Activated CD8-positive, alpha-beta memory T cell treated with anti-CD3 and anti-CD28 coated beads for 1 hour (primary cell): Measurements from ENCODE around the gene ZNF133.
"Not testable (repeated sequence)": the region's sequence is repeated elsewhere in the genome, so short reads cannot be mapped to it uniquely, and the experiment has no call there.

Source experiments
- DNase-seq, 2 donors: peaks; one replicate each; pipeline ENCODE4 v3.0.0-alpha.2; 2020; ENCODE audit warnings: low read depth in 1 of 2; ENCODE audit errors: extremely low read depth in 1 of 2

The ZNF133 gene

DNA sequence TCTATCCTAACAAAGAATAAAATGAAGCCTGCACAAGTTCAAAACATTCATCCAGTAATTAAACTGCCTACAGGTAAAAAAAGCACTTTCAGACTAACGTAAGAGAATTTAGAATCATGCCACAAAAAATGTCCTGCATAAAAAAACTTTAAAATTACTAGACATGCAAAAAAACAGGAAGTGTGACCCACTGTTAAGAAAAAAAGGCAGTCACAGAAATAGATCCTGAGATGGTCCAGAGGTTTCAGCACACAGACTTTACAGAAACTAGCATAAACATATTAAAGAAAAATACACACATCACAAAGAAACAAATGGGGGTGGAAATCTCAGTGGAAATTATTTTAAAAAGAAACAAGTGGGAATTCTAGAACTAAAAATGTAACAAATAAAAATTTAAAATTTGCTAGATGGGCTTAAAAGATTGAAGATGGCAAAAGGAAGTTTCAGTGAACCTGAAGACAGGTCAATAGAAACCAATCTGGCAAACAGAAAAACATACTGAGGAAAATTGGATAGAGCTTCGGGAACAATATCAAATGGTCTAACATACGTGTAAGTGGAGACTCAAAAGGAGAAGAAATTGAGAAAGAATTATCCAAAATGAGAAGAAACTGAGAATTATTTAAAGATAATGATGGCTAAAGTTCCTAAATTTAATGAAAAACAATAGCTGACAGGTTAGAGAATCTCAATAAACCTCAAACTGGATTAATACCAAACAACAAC lies 3.4 kb upstream of the ZNF133 start:
- no peak for DNase-seq

DNA sequence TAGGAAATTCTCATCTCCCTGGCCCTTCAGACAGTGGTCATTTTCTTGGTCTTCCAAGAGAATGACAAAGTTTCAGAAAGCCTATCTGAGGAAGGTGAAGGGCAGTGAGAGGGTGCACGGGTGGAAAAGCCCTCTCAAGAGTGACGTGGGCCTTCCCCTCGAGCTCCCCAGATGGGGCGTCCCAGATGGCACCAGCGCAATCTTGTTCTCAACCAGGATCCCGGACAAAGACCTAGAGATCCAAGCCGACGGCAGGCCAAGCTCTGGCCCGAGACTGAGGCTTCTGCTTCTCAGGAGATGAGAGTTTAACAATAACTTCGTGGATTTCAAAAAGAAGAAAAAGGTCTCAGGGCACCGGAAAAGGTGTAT lies 797 bp upstream of the ZNF133 start:
- DNase-seq = no peak

DNA sequence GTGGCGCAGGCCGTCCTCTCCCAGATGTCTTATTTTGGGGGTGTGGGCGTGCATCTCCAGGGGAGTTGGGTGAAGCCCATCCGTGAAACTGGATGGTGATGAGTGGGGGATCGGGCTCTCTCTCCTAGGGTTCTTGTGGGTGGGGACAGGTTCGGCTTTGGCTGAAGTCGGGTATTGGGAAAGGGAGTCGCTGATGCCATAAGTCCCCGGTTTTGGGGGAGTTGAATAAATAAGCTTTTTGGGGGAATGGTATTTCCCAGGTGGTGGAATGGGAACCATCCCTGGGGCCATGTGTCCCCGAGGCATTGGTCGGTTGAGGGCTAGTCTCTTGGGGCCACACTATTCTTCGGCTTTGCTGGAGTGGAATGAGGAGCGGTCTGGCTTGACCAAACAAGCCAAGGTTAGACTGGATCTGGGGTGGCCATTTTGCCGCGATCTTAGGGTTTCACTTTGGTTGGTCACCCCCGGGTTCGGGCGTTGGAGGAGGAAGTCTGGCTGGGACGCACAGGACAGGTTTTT lies 481 bp downstream of the ZNF133 start:
- no peak for DNase-seq

DNA sequence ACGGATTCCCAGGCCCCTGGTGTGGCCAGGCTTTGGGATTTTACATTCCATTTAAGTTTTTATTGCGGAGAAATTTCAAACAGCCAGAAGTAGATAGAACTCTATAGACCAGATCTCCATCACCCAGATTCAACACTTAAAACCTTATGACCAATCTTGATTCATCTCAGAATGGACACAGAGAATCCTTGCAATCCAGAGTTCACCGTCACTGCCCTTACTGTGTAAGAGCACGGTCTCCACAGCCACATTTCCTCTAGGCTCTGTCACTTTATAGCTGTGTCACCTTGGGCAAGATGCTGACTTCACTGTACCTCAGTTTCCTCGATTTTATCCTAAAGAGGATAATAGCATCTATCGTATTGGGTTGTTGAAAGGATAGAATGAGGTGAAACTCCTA lies 979 bp downstream of the ZNF133 start:
- no peak for DNase-seq

DNA sequence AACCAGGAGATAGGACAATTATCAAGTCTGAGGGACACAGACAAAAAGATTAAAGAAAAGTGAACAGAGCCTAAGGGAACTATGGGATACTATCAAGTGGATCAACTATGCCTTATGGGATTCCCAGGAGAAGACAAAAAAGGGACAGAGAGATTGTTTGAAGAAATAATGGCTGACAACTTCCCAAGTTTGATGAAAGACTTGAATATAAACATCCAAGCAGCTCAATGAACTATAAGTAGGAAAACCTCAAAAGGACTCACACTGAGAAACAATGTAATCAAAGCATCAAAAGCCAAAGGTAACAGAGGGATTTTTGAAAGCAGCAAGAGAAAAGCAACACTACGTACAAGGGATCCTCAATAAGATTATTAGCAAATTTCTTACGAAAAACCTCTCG lies 11.0 kb downstream of the ZNF133 start:
- no peak for DNase-seq

DNA sequence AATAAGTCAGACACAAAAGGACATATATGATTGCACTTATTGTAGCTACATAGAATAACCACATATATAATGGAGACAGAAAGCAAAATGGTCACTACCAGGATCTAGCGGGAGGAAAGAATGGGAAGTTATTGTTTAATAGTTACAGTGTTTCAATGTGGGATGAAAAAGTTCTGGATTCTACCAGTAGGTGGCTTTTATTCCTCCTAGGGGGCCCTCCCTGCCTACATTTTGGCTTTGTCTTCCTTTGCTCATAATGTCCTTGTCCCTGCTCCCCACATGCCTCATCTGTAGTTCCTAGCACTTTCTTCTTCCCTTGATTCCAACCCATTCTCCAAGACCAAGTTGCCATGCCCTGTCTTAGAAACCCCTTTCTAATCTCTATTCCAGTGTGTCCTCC lies 16.3 kb downstream of the ZNF133 start:
- no peak for DNase-seq

DNA sequence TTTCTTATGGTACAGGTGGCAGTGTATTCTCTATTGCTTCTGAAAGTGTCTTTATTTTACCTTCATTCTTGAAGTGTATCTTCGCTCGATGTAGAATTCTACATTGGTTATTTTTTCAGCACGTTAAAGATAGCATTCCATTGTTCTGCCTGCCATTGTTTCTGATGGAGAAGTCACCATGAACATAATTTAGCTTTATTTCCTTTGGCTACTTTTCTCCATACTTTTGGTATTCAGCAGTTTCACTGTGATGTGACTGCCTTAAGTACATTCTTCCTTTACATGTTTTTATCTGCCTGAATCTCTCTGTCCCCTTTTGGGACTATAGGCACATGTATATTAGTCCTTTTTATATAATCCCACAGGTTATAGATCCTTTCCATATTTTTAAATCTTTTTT lies 19.0 kb downstream of the ZNF133 start:
- DNase-seq = no peak

DNA sequence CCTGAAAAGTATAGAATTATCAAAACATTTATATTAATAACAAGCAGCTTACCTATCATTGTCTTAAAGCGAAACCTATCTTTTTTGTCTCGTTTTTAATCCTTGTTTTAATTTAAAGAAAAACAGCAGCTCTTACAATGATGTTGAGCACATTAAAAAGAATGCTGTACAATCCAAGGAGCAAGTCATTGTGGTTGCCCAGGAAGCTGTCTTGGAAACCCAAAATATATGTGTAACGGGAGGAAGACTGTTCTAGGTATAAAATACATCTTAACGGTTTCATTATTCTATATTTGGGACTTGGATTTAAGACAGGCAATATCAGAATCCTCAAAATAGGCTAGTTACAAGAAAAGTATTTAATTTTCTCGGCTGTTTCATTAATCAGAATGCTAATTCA lies 21.7 kb downstream of the ZNF133 start:
- DNase-seq = no peak

DNA sequence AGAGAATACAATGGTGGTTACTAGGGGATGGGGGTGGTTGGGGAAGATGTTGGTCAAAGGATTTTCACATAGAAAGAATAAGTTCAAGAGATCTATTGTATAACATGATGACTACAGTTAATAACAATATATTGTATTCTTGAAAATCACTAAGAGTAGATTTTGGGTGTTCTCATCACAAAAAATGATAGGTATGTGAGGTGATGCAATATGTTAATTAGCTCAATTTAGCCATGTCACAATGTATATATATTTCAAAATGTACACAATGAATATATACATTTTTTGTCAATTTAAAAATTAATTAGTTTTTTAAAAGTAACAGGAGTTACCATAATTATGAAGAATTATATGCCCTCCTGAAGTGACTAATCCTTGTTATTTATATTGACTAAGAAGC lies 22.3 kb downstream of the ZNF133 start:
- DNase-seq = no peak

DNA sequence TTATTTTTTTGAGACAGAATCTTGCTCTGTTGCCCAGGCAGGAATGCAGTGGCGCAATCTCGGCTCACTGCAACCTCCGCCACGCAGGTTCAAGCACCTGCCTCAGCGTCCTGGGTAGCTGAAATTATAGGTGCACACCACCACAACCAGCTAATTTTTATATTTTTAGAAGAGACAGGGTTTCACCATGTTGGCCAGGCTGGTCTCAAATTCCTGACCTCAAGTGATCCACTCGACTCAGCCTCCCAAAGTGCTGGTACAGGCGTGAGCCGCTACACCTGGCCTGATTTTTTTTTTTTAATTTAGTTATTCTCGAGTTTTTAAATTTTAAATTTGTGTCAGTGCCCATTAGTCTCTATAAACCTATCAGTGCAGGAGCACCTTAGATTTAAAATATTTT lies 24.4 kb downstream of the ZNF133 start:
- no peak for DNase-seq

DNA sequence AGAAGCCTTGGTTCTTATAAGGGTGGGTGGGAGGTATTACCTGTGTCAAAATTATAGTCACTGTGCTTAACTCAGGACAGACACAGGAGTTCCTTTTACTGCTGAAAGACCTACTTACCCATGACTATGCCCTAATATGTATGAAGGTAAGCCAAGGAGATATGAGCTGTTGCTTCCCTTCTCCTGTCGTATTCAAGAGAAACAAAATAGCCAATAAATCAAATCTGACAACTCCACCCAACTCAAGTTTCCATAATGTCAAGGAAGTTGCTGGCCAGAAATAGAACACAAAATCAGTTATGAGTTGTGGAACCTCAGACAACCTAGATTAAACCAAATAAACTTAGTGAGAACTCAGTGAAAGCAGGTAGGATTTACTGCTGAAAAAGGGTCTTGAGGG lies 25.1 kb downstream of the ZNF133 start:
- DNase-seq = no peak

DNA sequence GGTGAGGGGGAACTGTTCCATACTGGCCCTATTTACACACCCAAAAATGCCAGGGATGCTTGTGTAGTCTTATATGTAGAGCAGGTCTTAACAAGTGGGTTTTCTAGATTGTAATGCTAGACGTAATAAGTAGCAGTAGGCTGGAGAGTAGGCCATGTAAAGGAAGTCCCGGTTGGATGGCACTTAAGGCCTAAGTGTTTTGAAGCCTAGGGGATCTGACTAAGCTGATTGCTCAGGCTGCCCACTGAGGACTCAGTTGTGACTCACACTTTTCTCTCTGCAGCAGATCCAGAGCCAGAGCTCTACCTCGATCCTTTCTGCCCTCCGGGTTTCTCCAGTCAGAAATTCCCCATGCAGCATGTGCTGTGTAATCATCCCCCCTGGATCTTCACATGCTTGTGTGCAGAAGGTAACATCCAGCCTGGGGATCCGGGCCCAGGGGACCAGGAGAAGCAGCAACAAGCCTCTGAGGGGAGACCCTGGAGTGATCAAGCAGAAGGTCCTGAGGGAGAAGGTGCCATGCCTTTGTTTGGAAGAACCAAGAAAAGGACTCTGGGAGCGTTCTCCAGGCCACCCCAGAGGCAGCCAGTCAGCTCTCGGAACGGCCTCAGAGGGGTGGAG lies 26.6 kb downstream of the ZNF133 start:
- DNase-seq = no peak

DNA sequence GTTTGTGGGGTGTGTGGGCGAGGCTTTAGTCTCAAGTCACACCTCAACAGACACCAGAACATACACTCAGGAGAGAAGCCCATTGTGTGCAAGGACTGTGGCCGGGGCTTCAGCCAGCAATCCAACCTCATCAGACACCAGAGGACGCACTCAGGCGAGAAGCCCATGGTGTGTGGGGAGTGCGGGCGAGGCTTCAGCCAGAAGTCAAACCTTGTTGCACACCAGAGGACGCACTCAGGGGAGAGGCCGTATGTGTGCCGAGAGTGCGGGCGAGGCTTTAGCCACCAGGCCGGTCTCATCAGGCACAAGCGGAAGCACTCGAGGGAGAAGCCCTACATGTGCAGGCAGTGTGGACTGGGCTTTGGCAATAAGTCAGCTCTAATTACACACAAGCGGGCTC lies 27.8 kb downstream of the ZNF133 start:
- DNase-seq = no peak

DNA sequence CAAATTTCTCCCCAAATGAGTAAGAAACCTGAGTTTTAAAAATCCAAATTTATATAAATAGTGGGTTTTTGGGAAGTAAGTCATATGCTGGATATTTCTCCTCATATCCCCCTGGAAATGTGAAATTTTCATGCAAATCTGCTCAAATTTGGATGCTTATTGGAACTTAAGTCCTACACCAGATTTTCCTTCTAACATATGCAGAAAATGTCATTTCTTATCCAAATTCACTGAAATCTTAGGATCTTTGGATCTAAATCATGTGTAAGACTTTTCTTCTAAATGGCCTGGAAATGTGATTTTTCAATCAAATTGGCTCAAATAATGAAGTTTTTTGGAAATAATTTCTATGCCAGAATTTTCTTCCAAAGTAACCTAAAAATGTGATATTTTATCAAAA lies 33.0 kb downstream of the ZNF133 start:
- no peak for DNase-seq

DNA sequence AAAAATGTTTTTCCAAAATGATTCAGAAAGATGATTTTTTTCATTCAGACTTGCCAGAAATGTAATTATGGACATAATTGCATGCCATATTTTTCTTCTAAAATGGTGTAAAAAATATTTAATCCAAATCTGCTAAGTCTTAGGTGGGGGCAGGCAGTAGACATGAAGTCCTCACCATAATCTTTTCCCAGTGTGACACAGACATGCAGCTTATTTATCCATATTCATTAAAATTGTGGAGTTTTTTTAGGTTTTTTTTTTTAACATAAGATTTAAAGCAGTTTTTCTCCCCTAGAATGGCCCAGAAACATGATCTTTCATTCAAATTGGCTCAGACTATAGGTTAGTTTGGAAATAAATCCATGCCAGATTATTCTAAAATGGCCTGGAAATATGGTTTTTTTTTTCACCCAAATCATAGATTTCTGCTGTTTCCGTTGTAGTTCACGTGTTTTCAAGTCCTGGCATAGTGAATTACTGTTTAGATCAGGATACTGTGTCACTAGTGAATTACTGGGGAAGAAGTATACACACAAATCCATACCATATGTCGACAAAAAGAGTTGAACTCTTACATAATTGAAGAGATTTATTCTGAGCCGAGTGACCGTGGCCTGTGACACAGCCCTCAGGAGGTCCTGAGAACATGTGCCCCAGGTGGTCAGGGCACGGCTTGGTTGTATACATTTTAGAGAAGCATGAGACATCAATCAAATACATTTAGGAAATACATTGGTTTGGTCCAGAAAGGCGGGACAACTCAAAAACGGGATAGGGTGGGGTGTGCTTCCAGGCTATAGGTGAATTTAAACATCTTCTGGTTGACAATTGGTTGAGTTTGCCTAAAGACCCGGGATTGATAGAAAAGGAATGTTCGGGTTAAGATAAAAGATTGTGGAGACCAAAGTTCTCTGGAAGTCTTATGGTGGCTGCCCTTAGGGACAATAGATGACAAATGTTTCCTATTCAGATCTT lies 33.9 kb downstream of the ZNF133 start:
- DNase-seq = no peak

DNA sequence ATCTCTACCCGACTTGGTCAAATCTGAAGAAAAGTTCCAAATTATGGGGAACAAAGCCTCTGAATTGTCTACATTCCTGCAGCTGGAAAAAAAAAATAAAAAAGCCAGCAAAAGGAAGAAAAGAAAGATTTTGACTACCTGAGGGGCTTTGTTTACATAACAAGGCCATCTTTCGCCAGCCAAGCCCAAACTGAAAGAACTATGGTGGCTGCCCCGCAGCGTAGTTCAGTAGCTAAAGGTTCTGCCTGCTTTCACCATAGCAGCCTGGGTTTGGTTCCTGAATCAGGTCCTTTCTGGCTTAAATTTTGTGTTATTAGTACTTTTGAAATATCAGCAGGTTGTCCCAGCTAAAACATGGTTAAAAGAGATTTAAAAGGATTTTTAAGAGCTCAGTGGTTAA lies 35.4 kb downstream of the ZNF133 start:
- no peak for DNase-seq

DNA sequence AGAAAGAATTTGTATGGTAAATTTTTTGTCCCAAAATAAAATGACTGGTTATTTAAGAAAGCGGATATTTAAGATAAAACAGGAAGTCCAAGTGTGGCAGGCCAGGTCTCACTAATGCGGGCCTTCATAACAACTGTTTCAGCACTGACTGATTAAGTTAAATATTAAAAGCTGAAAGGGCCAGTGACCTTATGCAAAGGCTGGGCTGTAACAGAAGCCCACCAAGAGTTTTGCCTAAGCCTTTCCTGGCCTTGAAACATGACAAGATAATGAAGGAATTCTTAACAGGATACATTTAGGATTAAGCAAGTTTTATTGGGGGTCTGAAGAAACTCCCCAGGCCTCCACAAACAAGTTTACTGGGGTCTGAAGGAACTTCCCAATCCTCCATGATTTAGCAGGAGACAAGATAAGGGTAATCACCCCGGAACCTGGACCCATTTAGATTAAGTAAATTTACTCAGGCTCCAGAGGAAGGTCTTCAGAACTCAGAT lies 36.3 kb downstream of the ZNF133 start:
- DNase-seq = no peak

DNA sequence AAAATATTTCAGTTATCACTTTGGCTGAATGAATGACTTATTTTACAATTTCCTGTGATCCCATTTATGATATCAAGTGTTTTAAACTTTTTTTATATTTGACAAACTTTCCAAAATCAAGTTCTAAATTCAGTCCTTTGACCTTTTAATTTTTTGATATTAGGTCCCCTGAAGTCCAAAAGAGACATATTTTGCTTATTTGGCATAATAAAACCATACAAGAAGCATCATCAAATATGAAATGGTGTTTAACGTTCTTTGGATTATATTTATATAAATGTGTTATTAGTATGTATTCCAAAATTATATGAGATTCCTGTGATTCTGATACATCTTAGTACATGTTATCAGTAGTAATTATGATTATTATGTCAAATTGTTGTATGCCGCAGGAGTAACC lies 38.7 kb downstream of the ZNF133 start:
- DNase-seq = no peak

DNA sequence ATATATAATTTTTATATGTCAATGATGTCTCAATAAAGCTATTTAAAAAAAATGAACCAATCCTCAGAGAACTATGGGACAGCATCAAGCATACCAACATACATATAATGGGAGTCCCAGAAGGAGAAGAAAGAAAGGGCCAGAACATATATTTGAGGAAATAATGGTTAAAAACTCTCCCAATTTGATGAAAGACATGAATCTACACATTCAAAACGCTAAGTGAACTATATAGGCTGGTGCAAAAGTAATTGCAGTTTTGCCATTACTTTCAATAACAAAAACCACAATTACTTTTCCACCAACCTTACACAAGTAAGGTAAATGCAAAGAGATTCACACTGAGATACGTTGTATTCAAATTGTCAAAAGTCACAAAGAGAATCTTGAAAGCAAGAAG lies 43.4 kb downstream of the ZNF133 start:
- DNase-seq = no peak

DNA sequence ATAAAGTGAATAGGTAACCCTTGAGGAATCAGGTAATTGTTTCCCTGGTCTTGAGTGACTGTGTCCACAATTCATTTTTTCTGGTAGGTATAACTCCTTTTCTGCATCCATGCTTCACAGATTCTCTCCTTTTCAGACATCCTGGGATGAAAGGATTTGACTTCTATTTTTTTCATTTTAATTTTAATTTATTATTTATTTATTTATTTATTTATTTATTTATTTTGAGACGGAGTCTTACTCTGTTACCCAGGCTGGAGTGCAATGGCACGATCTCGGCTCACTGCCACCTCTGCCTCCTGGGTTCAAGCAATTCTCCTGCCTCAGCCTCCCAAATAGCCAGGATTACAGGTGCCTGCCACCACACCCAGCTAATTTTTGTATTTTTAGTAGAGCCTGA lies 61.4 kb downstream of the ZNF133 start:
- DNase-seq = not testable (repeated sequence)

DNA sequence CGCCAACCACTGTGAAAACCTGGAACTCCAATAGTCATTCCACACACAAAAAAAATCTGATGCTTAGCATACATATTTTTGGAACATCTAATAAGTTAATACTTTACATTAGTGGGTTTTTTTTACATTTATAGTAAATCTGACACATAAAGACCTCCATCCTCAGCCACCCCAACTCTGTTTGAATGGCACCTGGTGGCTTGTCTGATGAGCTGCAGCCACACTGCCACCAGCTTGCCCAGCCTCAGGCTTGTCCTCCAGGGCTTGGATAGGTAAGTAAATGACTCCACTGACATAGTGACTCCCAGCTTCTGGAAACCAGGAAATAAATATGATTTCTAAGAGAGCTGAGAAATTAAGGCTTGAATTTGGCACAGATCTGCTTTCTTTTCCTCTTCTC lies 71.5 kb downstream of the ZNF133 start:
- DNase-seq = no peak
